GM23338 (cell line): Measurements from ENCODE around the gene EXOC7. TPM values are rescaled to one million over a fixed set of nuclear protein-coding genes. Genes with fewer than 3 reads are reported as not detected.

Source experiments
- ATAC-seq: fragments of 200-7000 bp; cut with Tn5 transposase; 3 replicates; pipeline ENCODE4 v1.9.1; 2020
- DNase-seq: peaks from one replicate; pipeline ENCODE4 v3.0.0-alpha.2; 2015; ENCODE audit warnings: low spot score
- H2AFZ ChIP-seq: fragments of 200-600 bp; sonication (generic); 2 replicates; pipeline ENCODE4 v1.8.0; 2016; ENCODE audit warnings: antibody characterized with exemption, mild to moderate bottlenecking, moderate library complexity
- H3F3A ChIP-seq: fragments of 200-600 bp; sonication (generic); replicated peaks from 2 replicates; pipeline ENCODE4 v1.8.0; 2017; ENCODE audit warnings: antibody characterized with exemption, mixed run types, low read depth
- H3K27ac ChIP-seq: fragments of 200-600 bp; sonication (generic); 2 replicates; pipeline ENCODE4 v1.6.1; 2016; ENCODE audit warnings: low read depth
- H3K27me3 ChIP-seq: fragments of 200-600 bp; sonication (generic); 2 replicates; pipeline ENCODE4 v1.8.0; 2016; ENCODE audit warnings: mild to moderate bottlenecking, mixed run types, moderate library complexity; ENCODE audit not compliant: insufficient read depth
- H3K36me3 ChIP-seq: fragments of 200-600 bp; sonication (generic); 2 replicates; pipeline ENCODE4 v1.8.0; 2016; ENCODE audit warnings: mild to moderate bottlenecking; ENCODE audit not compliant: insufficient read depth
- H3K4me1 ChIP-seq: fragments of 200-600 bp; sonication (generic); 2 replicates; pipeline ENCODE4 v1.8.0; 2016; ENCODE audit warnings: mild to moderate bottlenecking, moderate library complexity; ENCODE audit not compliant: insufficient read depth
- H3K4me2 ChIP-seq: fragments of 200-600 bp; sonication (generic); 2 replicates; pipeline ENCODE4 v1.7.1; 2017; ENCODE audit warnings: mixed run types
- H3K4me3 ChIP-seq: fragments of 200-600 bp; sonication (generic); 2 replicates; pipeline ENCODE4 v1.6.1; 2016; ENCODE audit warnings: mixed run types
- H3K79me2 ChIP-seq: fragments of 200-600 bp; sonication (generic); replicated peaks from 2 replicates; pipeline ENCODE4 v1.8.0; 2017; ENCODE audit warnings: mild to moderate bottlenecking; ENCODE audit not compliant: insufficient read depth
- H3K9me2 ChIP-seq: fragments of 200-600 bp; sonication (generic); 2 replicates; pipeline ENCODE4 v1.8.0; 2017; ENCODE audit not compliant: insufficient read depth
- H4K20me1 ChIP-seq: fragments of 200-600 bp; sonication (generic); replicated peaks from 2 replicates; pipeline ENCODE4 v1.8.0; 2017; ENCODE audit warnings: mild to moderate bottlenecking; ENCODE audit not compliant: insufficient read depth
- H3K27ac Mint-ChIP-seq: 2 replicates; pipeline ENCODE4 v1.8.0; 2020; ENCODE audit warnings: inconsistent platforms, mild to moderate bottlenecking, moderate library complexity, mixed read lengths
- H3K27me3 Mint-ChIP-seq: 3 replicates; pipeline ENCODE4 v1.8.0; 2022; ENCODE audit warnings: low read depth, mild to moderate bottlenecking, moderate library complexity, mixed read lengths, inconsistent platforms; ENCODE audit not compliant: insufficient read depth, poor library complexity
- H3K36me3 Mint-ChIP-seq: 3 replicates; pipeline ENCODE4 v1.8.0; 2021; ENCODE audit warnings: low read depth, mild to moderate bottlenecking, inconsistent platforms, moderate library complexity, mixed read lengths
- H3K4me1 Mint-ChIP-seq: 3 replicates; pipeline ENCODE4 v1.8.0; 2020; ENCODE audit warnings: mild to moderate bottlenecking, inconsistent platforms, mixed read lengths
- H3K4me3 Mint-ChIP-seq: 3 replicates; pipeline ENCODE4 v1.8.0; 2021; ENCODE audit warnings: moderate library complexity, mild to moderate bottlenecking, inconsistent platforms, mixed read lengths
- H3K9me3 Mint-ChIP-seq: 3 replicates; pipeline ENCODE4 v1.8.0; 2020; ENCODE audit warnings: moderate library complexity, mild to moderate bottlenecking, inconsistent platforms, mixed read lengths
- CREB1 ChIP-seq: fragments of 250-450 bp; sonication (Bioruptor Pico); IDR thresholded peaks from 2 replicates; pipeline ENCODE4 v1.5.0; 2020; ENCODE audit warnings: low read depth, mild to moderate bottlenecking, moderate library complexity
- CTCF ChIP-seq, 2 experiments: fragments of 200-600 bp in 1 of 2; sonication (generic) in 1 of 2; conservative IDR thresholded peaks; 2 replicates each; pipeline versions ENCODE4 v1.5.1 to v1.6.1; 2016 to 2017; ENCODE audit warnings: antibody characterized with exemption in 2 of 2, low read depth in 2 of 2, mild to moderate bottlenecking in 2 of 2, moderate library complexity in 1 of 2
- EZH2 ChIP-seq: fragments of 200-600 bp; sonication (generic); IDR thresholded peaks from one replicate; pipeline ENCODE4 v1.8.0; 2017; ENCODE audit warnings: antibody characterized with exemption, mild to moderate bottlenecking, low read depth; ENCODE audit not compliant: unreplicated experiment
- EZH2phosphoT487 ChIP-seq: fragments of 200-600 bp; sonication (generic); IDR thresholded peaks from one replicate; pipeline ENCODE4 v1.8.1; 2018; ENCODE audit warnings: antibody characterized with exemption; ENCODE audit not compliant: unreplicated experiment
- JUNB ChIP-seq: IDR thresholded peaks from one replicate; pipeline ENCODE4 v1.6.1; 2016; ENCODE audit warnings: antibody characterized with exemption; ENCODE audit not compliant: unreplicated experiment
- STAT1 ChIP-seq: IDR thresholded peaks from one replicate; pipeline ENCODE4 v1.6.1; 2016; ENCODE audit warnings: antibody characterized with exemption; ENCODE audit not compliant: unreplicated experiment
- ZNF114 ChIP-seq: fragments of 250-450 bp; sonication (Bioruptor Pico); IDR thresholded peaks from 2 replicates; pipeline ENCODE4 v1.5.0; 2020; ENCODE audit warnings: mild to moderate bottlenecking, moderate library complexity
- ZNF462 ChIP-seq: fragments of 250-450 bp; sonication (Bioruptor Pico); IDR thresholded peaks from 2 replicates; pipeline ENCODE4 v1.5.0; 2020; ENCODE audit warnings: mild to moderate bottlenecking, moderate library complexity
- polyA plus RNA-seq: library from polyadenylated mRNA; unstranded; fragments of >200 nt; fragmentation: Nextera tagmentation; extraction: Ambion mirVana; gene quantifications from 2 replicates; pipeline ENCODE4 v1.2.1, GENCODE V29; 2016
- total RNA-seq: library from RNA; depleted of rRNA; stranded (reverse); fragments of >200 nt; shearing (Covaris generic); gene quantifications from 2 replicates; pipeline ENCODE4 v1.2.3, GENCODE V29; 2014
- TF ChIP-seq, protein P1 (sequence below): IDR thresholded peaks from one replicate; pipeline ENCODE4 v1.6.1; 2018; ENCODE audit warnings: antibody characterized with exemption; ENCODE audit not compliant: unreplicated experiment

Gene EXOC7
- total and polyA plus RNA-seq, 2 experiments from 2014 or later: 75.4 to 77.4 TPM

DNA sequence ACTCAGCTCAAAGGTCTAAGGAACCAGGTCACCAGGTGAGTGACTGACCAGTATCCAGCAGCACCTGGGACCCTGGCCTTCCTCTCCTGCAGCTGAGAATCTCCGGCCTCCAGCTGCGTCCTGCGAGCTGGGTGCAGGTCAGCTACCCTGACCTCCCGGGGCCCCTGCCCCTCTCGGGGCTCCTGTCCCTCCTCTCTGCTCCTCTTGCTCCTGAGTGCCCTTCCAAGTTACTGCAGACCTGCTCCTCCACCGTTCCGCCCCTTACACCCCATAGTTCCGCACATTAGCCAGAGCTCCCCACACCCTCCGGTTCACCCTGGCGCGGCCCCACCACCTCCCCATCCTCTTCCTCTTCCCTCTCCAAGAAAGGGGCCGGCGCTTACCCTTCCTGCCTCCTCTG is 26.9 kb upstream of the EXOC7 start:
- Mint-ChIP-seq H3K36me3 (no peaks in the 10 kb centered on the region), H3K27ac (no peak overlapping the region), H3K4me3 (peak overlapping the region; percentile 26; the same call in 1 of the 3 replicates), H3K9me3 (no peaks in the 10 kb centered on the region; the same call in 2 of the 3 replicates), H3K27me3 (peaks cover 36% of the 10 kb centered on the region), H3K4me1 (peaks cover 49% of the 10 kb centered on the region)
- peaks cover 24% of the 10 kb centered on the region for H3F3A ChIP-seq
- peak overlapping the region; percentile 78 for H2AFZ ChIP-seq
- no peak for ATAC-seq
- no peaks in the 10 kb centered on the region for H3K36me3 ChIP-seq
- H3K9me2 ChIP-seq: no peaks in the 10 kb centered on the region
- peak; percentile 43 for DNase-seq
- no peak overlapping the region for H3K27ac ChIP-seq
- peak overlapping the region; percentile 91 for H3K4me2 ChIP-seq
- peaks cover 46% of the 10 kb centered on the region for H3K4me1 ChIP-seq
- H4K20me1 ChIP-seq: no peaks in the 10 kb centered on the region
- TF ChIP-seq EZH2 (peak; percentile 4), CTCF (conservative IDR thresholded peaks at IDR 0.05; ENCODE audit: low read depth in 2 of 2) (no peak)
- peaks cover 39% of the 10 kb centered on the region for H3K27me3 ChIP-seq
- no peaks in the 10 kb centered on the region for H3K79me2 ChIP-seq
- H3K4me3 ChIP-seq: peak overlapping the region; percentile 85

GRCh38 chr17:76125922-76126321 is 22.3 kb upstream of the EXOC7 start:
- Mint-ChIP-seq H3K4me1 (peaks cover 26% of the 10 kb centered on the region), H3K27me3 (peaks cover 25% of the 10 kb centered on the region), H3K4me3 (no peak overlapping the region), H3K36me3 (no peaks in the 10 kb centered on the region), H3K9me3 (no peaks in the 10 kb centered on the region; the same call in 2 of the 3 replicates), H3K27ac (no peak overlapping the region)
- ATAC-seq: no peak
- no peaks in the 10 kb centered on the region for H3K36me3 ChIP-seq
- H3K79me2 ChIP-seq: no peaks in the 10 kb centered on the region
- H3F3A ChIP-seq: peaks cover 9% of the 10 kb centered on the region; the same call in 1 of the 2 replicates
- H3K9me2 ChIP-seq: no peaks in the 10 kb centered on the region
- H3K4me3 ChIP-seq: no peak overlapping the region
- no peak overlapping the region for H2AFZ ChIP-seq
- H4K20me1 ChIP-seq: no peaks in the 10 kb centered on the region
- no peak overlapping the region for H3K27ac ChIP-seq
- H3K4me1 ChIP-seq: peaks cover 25% of the 10 kb centered on the region
- no peak overlapping the region for H3K4me2 ChIP-seq
- DNase-seq: no peak
- peaks cover 16% of the 10 kb centered on the region for H3K27me3 ChIP-seq
- no peak for TF ChIP-seq ZNF114 (CRISPR knock-in tag)
- TF ChIP-seq ZNF462 (CRISPR knock-in tag): no peak
- TF ChIP-seq, protein P1, sequence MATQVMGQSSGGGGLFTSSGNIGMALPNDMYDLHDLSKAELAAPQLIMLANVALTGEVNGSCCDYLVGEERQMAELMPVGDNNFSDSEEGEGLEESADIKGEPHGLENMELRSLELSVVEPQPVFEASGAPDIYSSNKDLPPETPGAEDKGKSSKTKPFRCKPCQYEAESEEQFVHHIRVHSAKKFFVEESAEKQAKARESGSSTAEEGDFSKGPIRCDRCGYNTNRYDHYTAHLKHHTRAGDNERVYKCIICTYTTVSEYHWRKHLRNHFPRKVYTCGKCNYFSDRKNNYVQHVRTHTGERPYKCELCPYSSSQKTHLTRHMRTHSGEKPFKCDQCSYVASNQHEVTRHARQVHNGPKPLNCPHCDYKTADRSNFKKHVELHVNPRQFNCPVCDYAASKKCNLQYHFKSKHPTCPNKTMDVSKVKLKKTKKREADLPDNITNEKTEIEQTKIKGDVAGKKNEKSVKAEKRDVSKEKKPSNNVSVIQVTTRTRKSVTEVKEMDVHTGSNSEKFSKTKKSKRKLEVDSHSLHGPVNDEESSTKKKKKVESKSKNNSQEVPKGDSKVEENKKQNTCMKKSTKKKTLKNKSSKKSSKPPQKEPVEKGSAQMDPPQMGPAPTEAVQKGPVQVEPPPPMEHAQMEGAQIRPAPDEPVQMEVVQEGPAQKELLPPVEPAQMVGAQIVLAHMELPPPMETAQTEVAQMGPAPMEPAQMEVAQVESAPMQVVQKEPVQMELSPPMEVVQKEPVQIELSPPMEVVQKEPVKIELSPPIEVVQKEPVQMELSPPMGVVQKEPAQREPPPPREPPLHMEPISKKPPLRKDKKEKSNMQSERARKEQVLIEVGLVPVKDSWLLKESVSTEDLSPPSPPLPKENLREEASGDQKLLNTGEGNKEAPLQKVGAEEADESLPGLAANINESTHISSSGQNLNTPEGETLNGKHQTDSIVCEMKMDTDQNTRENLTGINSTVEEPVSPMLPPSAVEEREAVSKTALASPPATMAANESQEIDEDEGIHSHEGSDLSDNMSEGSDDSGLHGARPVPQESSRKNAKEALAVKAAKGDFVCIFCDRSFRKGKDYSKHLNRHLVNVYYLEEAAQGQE: no peak
- no peak for TF ChIP-seq EZH2phosphoT487
- no peak for TF ChIP-seq JUNB
- TF ChIP-seq CREB1 (CRISPR knock-in tag): no peak
- TF ChIP-seq STAT1: no peak
